Activated B cell treated with CpG ODN at 0.5 μM for 24 hours (primary cell): ENCODE data around the gene SLC8A3. TPM values are rescaled to one million over a fixed set of nuclear protein-coding genes. Genes with fewer than 3 reads are reported as not detected.

ENCODE experiments used
- ATAC-seq: fragments of 200-7000 bp; cut with Tn5 transposase; one replicate; pipeline ENCODE4 v1.10.0; 2021; ENCODE audit warnings: low read depth, mild to moderate bottlenecking, moderate library complexity
- CTCF ChIA-PET: fragments of 350-600 bp; sonication (Branson Sonifier 250); formaldehyde crosslinking; loops from one replicate; lab custom pipeline; 2021; ENCODE audit warnings: antibody characterized with exemption; lab: Charles Lee
- POLR2A ChIA-PET: fragments of 350-600 bp; sonication (Branson Sonifier 250); formaldehyde crosslinking; loops from one replicate; lab custom pipeline; 2021; ENCODE audit warnings: antibody characterized with exemption; lab: Charles Lee
- DNase-seq: peaks from one replicate; pipeline ENCODE4 v3.0.0; 2022
- H3K27ac Mint-ChIP-seq: one replicate; pipeline ENCODE4 v1.8.0; 2020; ENCODE audit warnings: mixed read lengths
- H3K27me3 Mint-ChIP-seq: one replicate; pipeline ENCODE4 v1.8.0; 2021; ENCODE audit warnings: mixed read lengths
- H3K36me3 Mint-ChIP-seq: one replicate; pipeline ENCODE4 v1.8.0; 2021; ENCODE audit warnings: low read depth, mixed read lengths
- H3K4me1 Mint-ChIP-seq: one replicate; pipeline ENCODE4 v1.8.0; 2021; ENCODE audit warnings: mixed read lengths
- H3K4me3 Mint-ChIP-seq: one replicate; pipeline ENCODE4 v1.8.0; 2020; ENCODE audit warnings: mild to moderate bottlenecking, mixed read lengths
- H3K9me3 Mint-ChIP-seq: one replicate; pipeline ENCODE4 v1.8.0; 2020; ENCODE audit warnings: mixed read lengths
- CTCF ChIP-seq: fragments of 200-600 bp; IDR thresholded peaks from one replicate; pipeline ENCODE4 v1.8.0; 2022; ENCODE audit warnings: antibody characterized with exemption, mild to moderate bottlenecking
- intact Hi-C: fragments of 100-400 bp; cut with micrococcal nuclease; formaldehyde crosslinking; loops from one replicate; pipeline ENCODE4 v1.15.1; 2024
- total RNA-seq: library from RNA; stranded (reverse); gene quantifications from 2 replicates; pipeline ENCODE4 v1.2.3, GENCODE V29; 2022

The SLC8A3 gene
- total RNA-seq, 1 donor from 2014 or later, result 0.13 TPM

GRCh38 chr14:70173569-70173968 is 15.2 kb downstream of the SLC8A3 start:
- TF ChIP-seq CTCF, result no peak
- intact Hi-C loops, result no loop called here
- DNase-seq (no peak), ATAC-seq (no peak)
- H3K4me3 Mint-ChIP-seq, result no peak overlapping the region
- H3K36me3 Mint-ChIP-seq, result no peaks in the 10 kb centered on the region
- POLR2A ChIA-PET, result interaction anchor here (0.6 kb wide), 1 partner anchor 11 kb away, joined by 3 read pairs; no protein-coding TSS in a partner anchor
- H3K27me3 Mint-ChIP-seq, result peaks cover 5% of the 10 kb centered on the region
- peaks cover 2% of the 10 kb centered on the region for H3K9me3 Mint-ChIP-seq
- H3K27ac Mint-ChIP-seq, result no peak overlapping the region
- CTCF ChIA-PET, result no interaction called here
- peaks cover 4% of the 10 kb centered on the region for H3K4me1 Mint-ChIP-seq

GRCh38 chr14:70171726-70172125 is 17.0 kb downstream of the SLC8A3 start:
- DNase-seq, result no peak
- ChIA-PET CTCF (no interaction called here), POLR2A (no interaction called here)
- Mint-ChIP-seq H3K4me3 (no peak overlapping the region), H3K4me1 (peaks cover 4% of the 10 kb centered on the region), H3K27ac (no peak overlapping the region), H3K27me3 (peaks cover 5% of the 10 kb centered on the region), H3K9me3 (peaks cover 2% of the 10 kb centered on the region), H3K36me3 (no peaks in the 10 kb centered on the region)
- intact Hi-C loops, result loop anchor here (2.0 kb wide), 1 partner anchor 25 kb away; no protein-coding TSS in a partner anchor
- ATAC-seq, result no peak
- TF ChIP-seq CTCF, result no peak

GRCh38 chr14:70170976-70171375 is 17.8 kb downstream of the SLC8A3 start:
- DNase-seq (no peak), ATAC-seq (no peak)
- ChIA-PET POLR2A (no interaction called here), CTCF (no interaction called here)
- H3K27ac Mint-ChIP-seq, result no peak overlapping the region
- H3K4me3 Mint-ChIP-seq, result no peak overlapping the region
- intact Hi-C loops, result loop anchor here (2.0 kb wide), 1 partner anchor 24 kb away; no protein-coding TSS in a partner anchor
- H3K36me3 Mint-ChIP-seq, result no peaks in the 10 kb centered on the region
- peaks cover 5% of the 10 kb centered on the region for H3K27me3 Mint-ChIP-seq
- H3K4me1 Mint-ChIP-seq, result peaks cover 4% of the 10 kb centered on the region
- no peak for TF ChIP-seq CTCF
- peaks cover 2% of the 10 kb centered on the region for H3K9me3 Mint-ChIP-seq

- POLR2A ChIA-PET, result no interaction called here
- Mint-ChIP-seq H3K4me3 (no peak overlapping the region), H3K9me3 (peaks cover 2% of the 10 kb centered on the region), H3K27ac (no peak overlapping the region), H3K36me3 (no peaks in the 10 kb centered on the region), H3K27me3 (peaks cover 3% of the 10 kb centered on the region), H3K4me1 (peaks cover 4% of the 10 kb centered on the region)
- CTCF ChIA-PET, result no interaction called here
- intact Hi-C loops, result no loop called here
- no peak for TF ChIP-seq CTCF
- no peak for DNase-seq
- no peak for ATAC-seq
These were observed 20.3 kb downstream of the SLC8A3 start for GRCh38 chr14:70168406-70168805.

GRCh38 chr14:70166530-70167203 is 22.1 kb downstream of the SLC8A3 start:
- H3K27me3 Mint-ChIP-seq, result no peaks in the 10 kb centered on the region
- H3K4me1 Mint-ChIP-seq, result peaks cover under 1% of the 10 kb centered on the region
- no peaks in the 10 kb centered on the region for H3K36me3 Mint-ChIP-seq
- ATAC-seq (no peak), DNase-seq (no peak)
- no peak for TF ChIP-seq CTCF
- H3K4me3 Mint-ChIP-seq, result no peak overlapping the region
- H3K9me3 Mint-ChIP-seq, result peaks cover 2% of the 10 kb centered on the region
- ChIA-PET POLR2A (no interaction called here), CTCF (no interaction called here)
- intact Hi-C loops, result no loop called here
- H3K27ac Mint-ChIP-seq, result no peak overlapping the region
